ENCODE measurements around the gene CRTC1. TPM values are rescaled to one million over a fixed set of nuclear protein-coding genes. Genes with fewer than 3 reads are reported as not detected.
A peak's percentile ranks its signal among the peaks of the same experiment; 100 is the strongest.

CRTC1 gene
- total RNA-seq = 14.6 to 17.2 TPM (median 15.5 TPM) in 3 replicates
- long read RNA-seq, transcript CRTC1-201 (14 exons, 2,501 nt) = major isoform, 5 of 11 reads
- long read RNA-seq, partial matches to known transcripts = 0 of 11 reads
- long read RNA-seq, other reads (novel, unspliced or antisense) = 6 of 11 reads

- H3K36me3 Mint-ChIP-seq (ENCODE audit: low read depth) = no peaks in the 10 kb centered on the region
- H3K9me3 Mint-ChIP-seq (ENCODE audit: low read depth) = no peaks in the 10 kb centered on the region
These were observed at the start of gene CRTC1 for GRCh38 chr19:18683109-18683957. Gene CRTC1, plus strand, starts transcription at chr19:18683680. Its CDS starts 23 bp downstream, at chr19:18683703.

GRCh38 chr19:18634612-18635297 is 48.7 kb upstream of the CRTC1 start:
- no peak for DNase-seq (ENCODE audit: low spot score)
- TF ChIP-seq CTCF (IDR thresholded peaks at IDR 0.05) = no peak
- H3K4me3 Mint-ChIP-seq (ENCODE audit: unreplicated experiment) = no peak overlapping the region
- no peaks in the 10 kb centered on the region for H3K9me3 Mint-ChIP-seq (ENCODE audit: low read depth)
- no peak overlapping the region for H3K27ac Mint-ChIP-seq (ENCODE audit: unreplicated experiment)
- H3K36me3 Mint-ChIP-seq (ENCODE audit: low read depth) = no peaks in the 10 kb centered on the region
- H3K27me3 Mint-ChIP-seq (ENCODE audit: low read depth) = peaks cover 2% of the 10 kb centered on the region
- peaks cover 19% of the 10 kb centered on the region for H3K4me1 Mint-ChIP-seq (ENCODE audit: low read depth)

More at GRCh38 chr19:18683109-18683957, at the start of gene CRTC1:
- H3K27me3 Mint-ChIP-seq (ENCODE audit: low read depth) = no peaks in the 10 kb centered on the region
- TF ChIP-seq CTCF (IDR thresholded peaks at IDR 0.05) = peak; percentile 44
- peaks cover 25% of the 10 kb centered on the region for H3K4me1 Mint-ChIP-seq (ENCODE audit: low read depth)
- peak within 1 kb of the TSS; percentile 84 for H3K4me3 Mint-ChIP-seq (ENCODE audit: unreplicated experiment)
- DNase-seq (ENCODE audit: low spot score) = no peak
- peak within 1 kb of the TSS; percentile 91 for H3K27ac Mint-ChIP-seq (ENCODE audit: unreplicated experiment)

DNA sequence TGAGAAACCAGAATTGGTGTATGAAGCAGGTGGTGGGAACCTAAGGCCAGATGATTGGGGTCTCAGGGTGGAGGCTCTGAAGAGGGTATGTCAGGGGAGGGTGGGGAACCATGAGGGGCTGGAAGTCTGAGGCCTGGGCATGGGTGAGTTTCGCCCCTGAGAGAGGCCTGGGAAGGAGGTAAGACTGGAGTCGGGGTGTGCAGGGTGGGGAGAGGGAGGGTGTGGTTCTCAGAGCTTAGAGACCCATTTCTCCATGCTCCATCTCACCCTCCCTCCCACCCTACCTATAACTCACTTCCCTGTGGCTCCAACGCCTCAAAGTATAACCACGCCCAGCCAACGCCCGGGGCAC is 47.7 kb upstream of the CRTC1 start:
- no peaks in the 10 kb centered on the region for H3K36me3 Mint-ChIP-seq (ENCODE audit: low read depth)
- DNase-seq (ENCODE audit: low spot score) = no peak
- no peak for TF ChIP-seq CTCF (IDR thresholded peaks at IDR 0.05)
- peaks cover 16% of the 10 kb centered on the region for H3K4me1 Mint-ChIP-seq (ENCODE audit: low read depth)
- no peaks in the 10 kb centered on the region for H3K9me3 Mint-ChIP-seq (ENCODE audit: low read depth)
- no peak overlapping the region for H3K27ac Mint-ChIP-seq (ENCODE audit: unreplicated experiment)
- H3K27me3 Mint-ChIP-seq (ENCODE audit: low read depth) = peaks cover 2% of the 10 kb centered on the region
- H3K4me3 Mint-ChIP-seq (ENCODE audit: unreplicated experiment) = peak overlapping the region; percentile 80

DNA sequence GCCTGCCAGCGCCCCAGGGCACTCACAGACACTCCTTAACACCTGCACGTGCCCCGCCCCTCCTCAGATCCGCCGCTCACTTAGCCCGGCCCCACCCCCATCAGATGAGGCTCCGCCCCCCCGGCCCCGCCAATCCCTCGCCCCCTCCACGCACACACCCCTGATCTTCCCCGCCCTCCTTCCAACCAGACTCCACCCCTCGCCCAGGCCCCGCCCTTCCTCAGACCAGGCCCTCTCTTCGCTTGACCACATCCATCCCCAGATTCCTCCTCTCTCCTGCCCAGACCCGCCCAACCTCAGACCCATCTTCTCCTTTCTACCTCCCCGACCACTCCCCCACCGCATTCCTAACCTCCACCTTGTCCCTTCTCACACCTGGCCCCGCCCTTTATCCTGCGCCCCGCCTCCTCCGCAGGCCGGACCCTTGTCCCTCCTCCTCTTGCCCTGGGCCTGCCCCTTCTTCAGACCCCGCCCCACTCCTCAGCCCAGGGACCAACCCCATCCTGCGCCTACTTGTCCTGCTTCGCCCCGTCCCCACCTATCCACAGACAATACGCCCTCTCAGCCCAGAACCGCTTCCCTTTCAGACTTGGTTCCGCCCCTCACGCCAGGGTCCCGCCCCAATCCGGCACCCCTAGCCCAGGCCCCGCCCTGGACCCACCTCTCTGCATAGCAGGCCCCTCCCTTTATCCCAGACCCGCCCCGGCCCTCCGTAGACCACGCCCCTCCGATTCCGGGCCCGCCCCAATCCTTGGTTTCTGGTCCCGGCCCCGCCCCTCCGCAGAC is 47.1 kb upstream of the CRTC1 start:
- DNase-seq (ENCODE audit: low spot score) = peak; percentile 99
- Mint-ChIP-seq H3K27ac (ENCODE audit: unreplicated experiment) (peak overlapping the region; percentile 49), H3K9me3 (ENCODE audit: low read depth) (no peaks in the 10 kb centered on the region), H3K4me3 (ENCODE audit: unreplicated experiment) (peak overlapping the region; percentile 80), H3K4me1 (ENCODE audit: low read depth) (peaks cover 16% of the 10 kb centered on the region), H3K27me3 (ENCODE audit: low read depth) (peaks cover 2% of the 10 kb centered on the region), H3K36me3 (ENCODE audit: low read depth) (no peaks in the 10 kb centered on the region)
- TF ChIP-seq CTCF (IDR thresholded peaks at IDR 0.05) = no peak
